ENCODE data around the gene OXCT1.

DNA sequence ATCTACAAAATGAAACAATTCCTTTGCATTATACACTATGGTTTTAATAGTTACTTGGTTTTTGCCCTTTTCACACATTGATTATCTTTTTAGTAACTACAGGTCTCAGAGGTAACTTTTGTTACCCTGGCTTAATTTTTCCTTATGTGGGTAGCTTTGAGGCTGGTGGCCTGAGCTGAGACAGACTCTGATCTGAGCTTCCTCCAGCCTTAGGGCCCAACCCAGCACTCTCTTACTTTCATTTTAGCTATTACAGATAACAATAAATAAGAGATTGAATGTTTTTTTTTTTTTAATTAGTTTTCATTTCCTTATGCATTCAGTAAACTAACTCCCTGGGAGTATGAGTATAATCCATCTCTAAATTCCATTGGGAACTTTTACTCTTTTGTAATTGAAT, 15.1 kb upstream of the OXCT1 start:
- TF ChIP-seq, protein P1, sequence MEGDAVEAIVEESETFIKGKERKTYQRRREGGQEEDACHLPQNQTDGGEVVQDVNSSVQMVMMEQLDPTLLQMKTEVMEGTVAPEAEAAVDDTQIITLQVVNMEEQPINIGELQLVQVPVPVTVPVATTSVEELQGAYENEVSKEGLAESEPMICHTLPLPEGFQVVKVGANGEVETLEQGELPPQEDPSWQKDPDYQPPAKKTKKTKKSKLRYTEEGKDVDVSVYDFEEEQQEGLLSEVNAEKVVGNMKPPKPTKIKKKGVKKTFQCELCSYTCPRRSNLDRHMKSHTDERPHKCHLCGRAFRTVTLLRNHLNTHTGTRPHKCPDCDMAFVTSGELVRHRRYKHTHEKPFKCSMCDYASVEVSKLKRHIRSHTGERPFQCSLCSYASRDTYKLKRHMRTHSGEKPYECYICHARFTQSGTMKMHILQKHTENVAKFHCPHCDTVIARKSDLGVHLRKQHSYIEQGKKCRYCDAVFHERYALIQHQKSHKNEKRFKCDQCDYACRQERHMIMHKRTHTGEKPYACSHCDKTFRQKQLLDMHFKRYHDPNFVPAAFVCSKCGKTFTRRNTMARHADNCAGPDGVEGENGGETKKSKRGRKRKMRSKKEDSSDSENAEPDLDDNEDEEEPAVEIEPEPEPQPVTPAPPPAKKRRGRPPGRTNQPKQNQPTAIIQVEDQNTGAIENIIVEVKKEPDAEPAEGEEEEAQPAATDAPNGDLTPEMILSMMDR (IDR thresholded peaks at IDR 0.05 in 2 of 3, conservative IDR thresholded peaks at IDR 0.05 in 1 of 3; ENCODE audit: insufficient read depth in 2 of 3, low read depth in 1 of 3, low read length in 3 of 3), result no peak
- TF ChIP-seq ZNF224 (CRISPR knock-in tag; IDR thresholded peaks at IDR 0.05) (no peak), POLR2A (conservative IDR thresholded peaks at IDR 0.05) (no peak), GTF2B (IDR thresholded peaks at IDR 0.05; ENCODE audit: extremely low read depth, insufficient read length) (no peak), HOMEZ (CRISPR knock-in tag; IDR thresholded peaks at IDR 0.05) (no peak), CEBPB (tag; IDR thresholded peaks at IDR 0.05) (no peak)

Measured in K562 (cell line).